HG03196 (cell line): ENCODE measurements around the gene MED12.

Experiments
- ATAC-seq: cut with Tn5 transposase; IDR thresholded peaks from one replicate; pipeline ENCODE4 v1.9.1; 2021; ENCODE audit not compliant: unreplicated experiment

The MED12 gene

GRCh38 chrX:71107245-71107644, 11.2 kb upstream of the MED12 start:
- no peak for ATAC-seq

DNA sequence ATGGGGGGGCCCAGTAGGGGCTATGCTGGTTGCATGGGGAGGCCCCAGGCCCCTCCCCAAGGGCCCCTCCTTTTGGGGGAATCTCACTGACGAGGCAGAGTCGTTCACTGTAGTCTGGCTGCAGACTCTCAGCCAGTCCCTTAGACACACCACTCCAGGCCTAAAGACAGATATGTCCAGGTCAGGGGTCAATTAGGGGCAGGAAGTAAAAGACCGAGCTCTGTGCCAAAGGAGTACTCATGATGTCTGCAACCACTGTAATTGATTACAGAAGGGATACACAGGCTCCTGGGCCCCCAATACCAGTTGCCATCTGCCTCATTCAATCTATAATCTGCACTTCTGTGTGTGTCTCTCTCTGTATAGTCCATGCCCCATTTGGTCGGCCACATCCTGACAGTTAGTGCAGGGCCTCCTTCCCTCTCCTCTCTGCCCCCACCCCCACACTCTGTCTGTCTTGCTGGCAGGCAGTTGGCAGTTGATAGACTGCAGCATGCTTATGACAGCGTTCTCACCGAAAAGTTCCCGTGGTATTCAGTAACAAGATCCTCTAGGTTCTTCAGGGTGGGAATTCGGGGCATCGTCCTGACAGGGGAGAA, 10.5 kb upstream of the MED12 start:
- ATAC-seq = no peak

DNA sequence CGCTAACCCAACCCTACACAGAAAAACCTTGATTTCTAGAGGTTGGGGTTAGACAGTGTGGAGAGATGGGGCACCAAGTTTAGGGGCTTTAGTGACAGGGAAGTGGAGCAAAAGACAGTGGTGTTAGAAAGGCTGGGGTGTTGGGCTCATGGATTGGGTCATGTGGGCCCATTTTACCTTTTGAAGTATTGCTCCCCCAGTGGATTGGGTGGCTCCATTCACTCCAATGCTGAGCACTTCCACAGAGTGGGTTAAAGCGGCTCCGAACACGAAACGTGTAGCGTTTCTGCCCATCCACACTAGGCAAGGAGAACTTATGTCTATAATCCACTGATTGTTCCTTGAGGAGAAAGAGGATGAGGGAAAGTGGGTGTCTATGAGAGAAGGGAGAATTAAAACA, 9.3 kb upstream of the MED12 start:
- ATAC-seq = no peak

- peak; percentile 94 for ATAC-seq
Measured at GRCh38 chrX:71111141-71111843, 7.1 kb upstream of the MED12 start, which contains the start of gene IL2RG. Gene IL2RG, minus strand, starts transcription at chrX:71111577. Its CDS starts 38 bp downstream, at chrX:71111539.

DNA sequence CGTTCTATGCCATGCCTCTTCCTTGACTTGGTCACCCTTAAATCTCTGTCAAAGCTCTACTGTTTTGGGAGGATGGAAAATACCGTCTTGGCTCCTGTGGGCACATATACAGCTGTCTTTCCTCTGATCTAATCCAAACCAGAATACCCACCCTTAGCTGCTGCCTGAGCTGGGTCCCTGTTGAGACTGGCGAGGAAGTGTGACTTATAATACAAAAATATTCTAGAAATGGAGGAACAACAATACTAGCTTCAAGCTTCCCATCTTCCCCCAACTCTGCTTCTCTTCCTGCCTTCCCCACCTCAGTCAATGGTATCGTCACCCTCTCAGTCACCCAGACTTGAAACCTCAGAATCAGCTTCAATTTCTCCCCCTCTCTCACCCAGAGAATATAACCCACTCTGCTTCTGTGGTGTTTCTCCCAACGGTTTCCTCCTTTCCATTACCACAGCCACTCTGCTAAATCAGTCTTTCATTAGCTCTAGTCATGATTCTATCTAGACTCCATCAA, 6.4 kb upstream of the MED12 start:
- no peak for ATAC-seq

GRCh38 chrX:71117358-71117757, 1.0 kb upstream of the MED12 start:
- ATAC-seq = no peak

DNA sequence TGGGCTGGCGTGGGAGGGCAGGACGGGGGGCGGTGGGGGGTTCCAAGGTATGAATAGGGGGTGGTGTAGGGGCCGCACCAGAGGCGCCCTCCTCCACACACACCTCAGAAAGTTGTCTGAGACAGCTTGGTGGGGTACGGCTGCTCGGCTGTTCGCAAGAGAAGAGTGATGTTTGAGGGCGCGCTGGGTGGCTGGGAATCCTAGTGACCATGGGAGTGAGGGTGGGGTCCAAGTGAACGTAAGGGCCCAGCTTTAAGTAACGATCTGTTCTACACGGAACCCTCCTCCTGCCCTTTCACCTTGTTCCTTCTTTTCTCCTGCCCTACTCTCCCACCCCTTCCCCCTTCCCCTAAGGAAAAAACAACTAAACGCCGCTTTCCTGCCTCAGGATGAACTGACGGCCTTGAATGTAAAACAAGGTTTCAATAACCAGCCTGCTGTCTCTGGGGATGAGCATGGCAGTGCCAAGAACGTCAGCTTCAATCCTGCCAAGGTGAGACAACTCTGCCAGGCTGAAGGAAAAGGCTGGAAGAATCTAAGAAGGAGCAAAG, 664 bp downstream of the MED12 start:
- no peak for ATAC-seq

- ATAC-seq = no peak
Measured at GRCh38 chrX:71128166-71128833, 9.9 kb downstream of the MED12 start.

DNA sequence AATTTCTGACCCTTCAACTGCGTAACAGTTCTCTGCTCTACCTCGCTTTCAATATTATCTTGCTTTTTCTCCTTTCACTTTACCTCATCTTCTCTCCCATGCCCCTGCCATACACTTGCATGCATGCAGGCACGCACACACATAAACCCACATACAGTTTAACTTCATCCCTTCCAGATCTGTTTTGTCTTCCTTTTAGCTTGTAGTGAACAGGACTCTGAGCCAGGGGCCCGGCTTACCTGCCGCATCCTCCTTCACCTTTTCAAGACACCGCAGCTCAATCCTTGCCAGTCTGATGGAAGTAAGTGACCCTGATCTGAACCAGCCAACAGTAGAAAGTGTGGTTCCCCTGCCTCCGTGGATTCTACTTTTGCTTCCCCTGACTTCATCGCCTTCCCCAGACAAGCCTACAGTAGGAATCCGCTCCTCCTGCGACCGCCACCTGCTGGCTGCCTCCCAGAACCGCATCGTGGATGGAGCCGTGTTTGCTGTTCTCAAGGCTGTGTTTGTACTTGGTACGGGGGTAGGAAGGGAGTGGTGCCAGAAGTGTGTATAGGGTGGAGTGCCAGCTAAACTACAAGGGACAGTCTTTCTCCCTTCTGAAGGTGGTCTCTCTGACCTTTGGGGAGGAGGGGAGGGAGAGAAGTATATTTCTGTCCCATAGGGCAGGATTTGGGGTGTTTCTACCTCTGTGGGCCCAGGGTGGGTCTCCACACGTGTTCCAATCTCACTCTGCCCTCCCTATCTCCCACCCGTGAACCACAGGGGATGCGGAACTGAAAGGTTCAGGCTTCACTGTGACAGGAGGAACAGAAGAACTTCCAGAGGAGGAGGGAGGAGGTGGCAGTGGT, 10.7 kb downstream of the MED12 start:
- no peak for ATAC-seq

- no peak for ATAC-seq
Measured at GRCh38 chrX:71131510-71131909, 13.1 kb downstream of the MED12 start.

GRCh38 chrX:71140440-71140839, 22.0 kb downstream of the MED12 start:
- ATAC-seq = no peak

- no peak for ATAC-seq
Measured at GRCh38 chrX:71143508-71143907, 25.1 kb downstream of the MED12 start.

DNA sequence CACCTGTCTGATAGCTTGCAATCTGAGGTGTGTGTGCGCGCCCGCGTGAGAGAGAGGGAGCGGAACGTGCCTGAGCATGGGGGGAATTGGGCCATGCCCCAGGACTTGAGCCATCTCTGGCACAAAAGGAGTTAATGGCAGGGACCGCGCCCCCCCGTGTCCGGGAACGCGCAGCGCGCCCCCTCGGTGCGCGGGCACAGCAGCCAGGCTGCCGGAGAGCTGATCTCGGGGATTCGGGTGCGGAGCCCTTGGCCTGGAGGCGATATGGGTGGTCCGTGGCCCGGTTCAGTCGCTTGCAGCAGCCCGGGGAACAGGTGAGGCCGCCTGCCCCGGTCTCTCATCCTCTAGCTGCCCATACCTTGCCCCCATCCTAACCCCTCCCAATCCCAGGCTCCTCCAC, 26.3 kb downstream of the MED12 start, which contains the start of gene NLGN3:
TSS of gene NLGN3 (plus strand) at position 191 of the 400 bp plus-strand sequence. CDS start 2,909 bp downstream, outside the sequence.
- no peak for ATAC-seq

DNA sequence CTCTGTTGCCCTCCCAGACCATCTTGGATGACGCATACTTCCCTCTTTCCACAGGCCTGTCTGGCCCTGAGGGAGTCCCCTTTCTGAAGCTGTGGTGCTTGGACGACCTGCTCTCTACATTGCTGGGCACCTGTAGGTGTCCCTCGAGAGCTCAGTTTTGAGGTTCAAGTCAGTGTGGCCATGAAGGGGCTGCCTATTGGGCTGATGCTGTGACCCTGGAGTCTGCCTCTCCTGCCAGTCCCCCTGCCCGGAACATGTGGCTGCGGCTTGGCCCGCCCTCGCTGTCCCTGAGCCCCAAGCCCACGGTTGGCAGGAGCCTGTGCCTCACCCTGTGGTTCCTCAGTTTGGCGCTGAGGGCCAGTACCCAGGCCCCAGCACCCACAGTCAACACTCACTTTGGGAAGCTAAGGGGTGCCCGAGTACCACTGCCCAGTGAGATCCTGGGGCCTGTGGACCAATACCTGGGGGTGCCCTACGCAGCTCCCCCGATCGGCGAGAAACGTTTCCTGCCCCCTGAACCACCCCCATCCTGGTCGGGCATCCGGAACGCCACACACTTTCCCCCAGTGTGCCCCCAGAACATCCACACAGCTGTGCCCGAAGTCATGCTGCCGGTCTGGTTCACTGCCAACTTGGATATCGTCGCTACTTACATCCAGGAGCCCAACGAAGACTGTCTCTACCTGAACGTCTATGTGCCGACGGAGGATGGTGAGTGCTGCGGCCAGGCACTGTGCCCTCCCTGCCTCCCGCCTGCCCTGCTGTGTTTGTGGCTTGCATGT, 29.3 kb downstream of the MED12 start:
- no peak for ATAC-seq

- ATAC-seq = no peak
Measured at GRCh38 chrX:71148278-71148663, 29.9 kb downstream of the MED12 start.

DNA sequence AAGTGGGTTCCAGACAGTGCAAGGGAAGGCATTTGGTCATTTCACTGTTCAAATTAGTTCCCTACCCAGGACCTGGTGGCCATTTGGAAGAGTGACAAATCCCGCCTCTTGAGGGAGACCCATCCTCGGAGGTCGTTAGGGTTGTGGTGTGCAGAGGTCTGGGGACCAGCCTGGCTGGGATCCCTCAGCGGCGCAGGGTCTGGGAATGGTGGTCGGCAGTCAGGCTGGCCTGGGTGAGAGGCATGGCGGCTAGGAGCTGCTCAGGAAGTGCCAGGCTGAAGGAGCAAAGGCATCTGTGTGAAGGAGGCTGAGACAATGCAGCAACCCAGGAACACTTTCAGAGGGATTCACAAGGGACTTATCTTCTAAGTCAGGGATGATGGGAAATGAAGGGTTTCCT, 33.0 kb downstream of the MED12 start:
- ATAC-seq = no peak

DNA sequence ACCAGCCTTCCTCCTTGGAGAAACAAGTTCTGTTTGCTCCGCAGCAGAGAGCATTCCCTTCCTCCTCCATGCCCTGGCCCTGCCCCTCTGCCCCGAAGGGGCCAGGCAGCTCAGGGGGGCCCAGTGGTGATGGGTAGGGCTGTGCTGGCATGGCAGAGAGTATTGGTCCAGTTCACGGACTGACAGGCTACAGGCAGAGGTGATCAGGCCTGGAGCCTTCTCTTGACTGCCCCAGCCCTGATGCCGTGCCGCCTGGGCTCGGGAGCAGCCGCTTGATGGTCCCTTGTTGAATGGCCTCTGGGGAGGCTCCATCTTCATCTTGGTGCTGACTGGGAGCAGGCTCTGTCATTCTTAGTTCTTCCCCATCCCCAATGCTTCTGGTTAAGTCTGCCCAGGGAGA, 35.8 kb downstream of the MED12 start:
- no peak for ATAC-seq

- no peak for ATAC-seq
Measured at GRCh38 chrX:71154641-71155040, 36.2 kb downstream of the MED12 start.

DNA sequence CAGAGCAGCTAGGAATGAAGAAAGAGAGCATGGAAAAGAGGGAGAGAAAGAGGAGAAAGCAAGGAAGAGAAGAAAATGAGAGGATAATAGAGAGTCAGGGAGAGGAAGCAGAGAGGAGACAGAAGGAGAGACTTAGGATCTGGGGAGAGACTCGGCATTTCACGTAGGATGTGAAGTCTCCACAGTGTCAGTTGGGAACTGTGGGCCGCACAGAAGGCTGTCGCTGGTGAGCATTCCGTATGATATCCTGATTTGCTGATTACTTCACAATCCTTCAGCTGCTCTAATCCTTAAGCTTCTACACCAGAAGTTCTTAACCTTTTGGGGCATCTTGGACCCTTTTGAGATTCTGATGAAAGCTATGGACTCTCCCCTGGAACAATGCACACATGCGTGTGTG, 40.2 kb downstream of the MED12 start:
- no peak for ATAC-seq

DNA sequence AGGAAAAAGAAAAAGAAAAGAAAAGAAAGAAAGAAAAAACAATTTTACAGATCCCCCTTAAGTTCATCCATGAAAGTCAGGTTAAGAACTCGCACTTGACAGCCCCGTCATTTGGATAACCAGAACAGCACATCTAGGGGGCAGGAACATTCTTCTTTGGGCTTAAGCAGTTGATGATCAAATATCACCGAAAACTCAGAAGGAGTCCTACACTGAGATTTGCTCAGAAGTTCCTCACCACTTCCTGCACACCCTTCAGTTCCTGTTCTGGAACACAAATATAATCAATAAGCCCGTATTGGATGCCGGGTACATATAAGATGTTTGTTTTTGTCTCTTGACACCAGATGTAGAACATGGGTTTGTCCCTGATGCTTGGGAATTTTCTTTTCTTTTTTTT, 40.9 kb downstream of the MED12 start:
- ATAC-seq = no peak
